Urinary bladder (tissue), 4 donors: ENCODE data around the gene THOC5. TPM values are rescaled to one million over a fixed set of nuclear protein-coding genes. Genes with fewer than 3 reads are reported as not detected.
A peak's percentile ranks its signal among the peaks of the same experiment; 100 is the strongest.
"Not testable (repeated sequence)": the region's sequence is repeated elsewhere in the genome, so short reads cannot be mapped to it uniquely, and the experiment has no call there.

Experiments used
- DNase-seq: peaks from one replicate; pipeline ENCODE4 v3.0.0-alpha.2; 2015; ENCODE audit errors: extremely low spot score
- H3K27ac ChIP-seq: one replicate; pipeline ENCODE4 v1.5.1; 2013; ENCODE audit warnings: low read depth, mild to moderate bottlenecking, moderate library complexity
- H3K36me3 ChIP-seq: one replicate; pipeline ENCODE4 v1.6.1; 2013; ENCODE audit warnings: mild to moderate bottlenecking, moderate library complexity; ENCODE audit not compliant: insufficient read depth
- H3K4me1 ChIP-seq: one replicate; pipeline ENCODE4 v1.6.1; 2013; ENCODE audit warnings: mild to moderate bottlenecking, moderate library complexity; ENCODE audit not compliant: insufficient read depth
- H3K4me3 ChIP-seq: one replicate; pipeline ENCODE4 v1.5.1; 2013; ENCODE audit warnings: low read depth, low read length
- WGBS: extraction: QIAGEN DNeasy Blood & Tissue Kit; methylation state at CpG from one replicate; pipeline ENCODE4 v1.1.7; 2013; 5-methylcytosine and 5-hydroxymethylcytosine counted together
- polyA plus RNA-seq: library from polyadenylated mRNA; stranded (reverse); fragments of 200-250 nt; gene quantifications from one replicate; pipeline ENCODE4 v1.2.3, GENCODE V29; 2013
- total RNA-seq: library from RNA; depleted of rRNA; stranded (reverse); fragments of >200 nt; gene quantifications from one replicate; pipeline ENCODE4 v1.2.3, GENCODE V29; 2014
- donor health status: healthy with polysubstance abuse.
- donor health status: healthy.

THOC5 gene
- total and polyA plus RNA-seq, 2 donors, result 30.6 to 55.8 TPM

- no peaks in the 10 kb centered on the region for H3K36me3 ChIP-seq
- no peak overlapping the region for H3K4me3 ChIP-seq
- no peak for DNase-seq
- whole genome bisulfite sequencing, result 93% methylated on average over 7 of the region's 7 CpGs
- H3K4me1 ChIP-seq, result no peaks in the 10 kb centered on the region
- H3K27ac ChIP-seq, result no peak overlapping the region
These were observed 21.3 kb upstream of the THOC5 start for GRCh38 chr22:29574762-29575450.

- DNase-seq, result no peak
- Histone ChIP-seq H3K4me1 (no peaks in the 10 kb centered on the region), H3K36me3 (no peaks in the 10 kb centered on the region), H3K27ac (no peak overlapping the region), H3K4me3 (no peak overlapping the region)
- WGBS, result 87% methylated on average over 2 of the region's 2 CpGs
These were observed 17.5 kb upstream of the THOC5 start for GRCh38 chr22:29570912-29571549.

- Histone ChIP-seq H3K36me3 (no peaks in the 10 kb centered on the region), H3K4me1 (no peaks in the 10 kb centered on the region), H3K4me3 (no peak overlapping the region), H3K27ac (no peak overlapping the region)
- WGBS, result 89% methylated on average over 7 of the region's 7 CpGs
- no peak for DNase-seq
These were observed 16.9 kb upstream of the THOC5 start for GRCh38 chr22:29570456-29570855.

- Histone ChIP-seq H3K36me3 (no peaks in the 10 kb centered on the region), H3K4me1 (no peaks in the 10 kb centered on the region), H3K27ac (no peak overlapping the region), H3K4me3 (no peak overlapping the region)
- DNase-seq, result no peak
- 93% methylated on average over 7 of the region's 7 CpGs for WGBS
These were observed 15.6 kb upstream of the THOC5 start for GRCh38 chr22:29569011-29569678.

GRCh38 chr22:29567338-29567737 lies 13.8 kb upstream of the THOC5 start:
- H3K36me3 ChIP-seq, result no peaks in the 10 kb centered on the region
- no peak overlapping the region for H3K4me3 ChIP-seq
- DNase-seq, result no peak
- WGBS, result 85% methylated on average over 7 of the region's 7 CpGs
- H3K27ac ChIP-seq, result no peak overlapping the region
- no peaks in the 10 kb centered on the region for H3K4me1 ChIP-seq

GRCh38 chr22:29566513-29566912 lies 13.0 kb upstream of the THOC5 start:
- DNase-seq, H3K4me1 ChIP-seq, H3K4me3 ChIP-seq, H3K36me3 ChIP-seq, H3K27ac ChIP-seq: not testable (repeated sequence)
- 98% methylated on average over 7 of the region's 7 CpGs for WGBS

GRCh38 chr22:29563652-29564460 lies 10.3 kb upstream of the THOC5 start:
- Histone ChIP-seq H3K36me3 (no peaks in the 10 kb centered on the region), H3K27ac (no peak overlapping the region), H3K4me3 (no peak overlapping the region), H3K4me1 (no peaks in the 10 kb centered on the region)
- 87% methylated on average over 6 of the region's 6 CpGs for WGBS
- DNase-seq, result no peak

- no peak overlapping the region for H3K27ac ChIP-seq
- no peak for DNase-seq
- H3K36me3 ChIP-seq, result no peaks in the 10 kb centered on the region
- H3K4me3 ChIP-seq, result no peak overlapping the region
- no peaks in the 10 kb centered on the region for H3K4me1 ChIP-seq
- 94% methylated on average over 2 of the region's 2 CpGs for WGBS
These were observed 6.3 kb upstream of the THOC5 start for GRCh38 chr22:29559853-29560252.

GRCh38 chr22:29559030-29559429 lies 5.5 kb upstream of the THOC5 start:
- H3K36me3 ChIP-seq, result no peaks in the 10 kb centered on the region
- 93% methylated on average over 6 of the region's 6 CpGs for WGBS
- DNase-seq, result no peak
- no peak overlapping the region for H3K4me3 ChIP-seq
- no peak overlapping the region for H3K27ac ChIP-seq
- no peaks in the 10 kb centered on the region for H3K4me1 ChIP-seq

- no peaks in the 10 kb centered on the region for H3K4me1 ChIP-seq
- no peaks in the 10 kb centered on the region for H3K36me3 ChIP-seq
- no peak overlapping the region for H3K27ac ChIP-seq
- H3K4me3 ChIP-seq, result no peak overlapping the region
- DNase-seq, result peak; percentile 20
- 50% methylated on average over 4 of the region's 4 CpGs for WGBS
These were observed 1.6 kb upstream of the THOC5 start for GRCh38 chr22:29555065-29555644.

GRCh38 chr22:29552357-29552756 lies 1.2 kb downstream of the THOC5 start:
- not testable (repeated sequence) for H3K36me3 ChIP-seq, DNase-seq, H3K27ac ChIP-seq, H3K4me3 ChIP-seq, H3K4me1 ChIP-seq
- 89% methylated on average over 33 of the region's 33 CpGs for WGBS

- no peak overlapping the region for H3K4me3 ChIP-seq
- DNase-seq, result no peak
- 93% methylated on average over 4 of the region's 4 CpGs for WGBS
- H3K27ac ChIP-seq, result no peak overlapping the region
- H3K4me1 ChIP-seq, result no peaks in the 10 kb centered on the region
- H3K36me3 ChIP-seq, result no peaks in the 10 kb centered on the region
These were observed 3.6 kb downstream of the THOC5 start for GRCh38 chr22:29550005-29550404.

- H3K27ac ChIP-seq, H3K4me1 ChIP-seq, DNase-seq, H3K36me3 ChIP-seq, H3K4me3 ChIP-seq: not testable (repeated sequence)
- 85% methylated on average over 8 of the region's 8 CpGs for WGBS
These were observed 8.5 kb downstream of the THOC5 start for GRCh38 chr22:29545045-29545444.
